OCI-LY3 (cell line): ENCODE results near the gene PSMG3.

ENCODE experiments used
- CTCF ChIP-seq: fragments of 200-600, 300-600 bp; sonication (generic); IDR thresholded peaks from 2 replicates; pipeline ENCODE4 v1.5.1; 2014; ENCODE audit warnings: antibody characterized with exemption, low read length, low read depth
- EZH2phosphoT487 ChIP-seq: fragments of 200-600 bp; shearing (Covaris generic); IDR thresholded peaks from 2 replicates; pipeline ENCODE4 v1.6.1; 2018; ENCODE audit warnings: antibody characterized with exemption, mixed run types, low read depth

- no peak for TF ChIP-seq CTCF
- TF ChIP-seq EZH2phosphoT487: no peak
Measured at GRCh38 chr7:1609023-1609422, 39.2 kb upstream of the PSMG3 start.
